GM19025 (cell line): ENCODE data around the gene TEX29.

Source experiments
- ATAC-seq: cut with Tn5 transposase; IDR thresholded peaks from one replicate; pipeline ENCODE4 v1.9.1; 2021; ENCODE audit warnings: mild to moderate bottlenecking, low read depth, moderate library complexity; ENCODE audit not compliant: unreplicated experiment

Gene TEX29

GRCh38 chr13:111389621-111390521, 69.4 kb downstream of the TEX29 start:
- ATAC-seq = no peak

GRCh38 chr13:111390522-111391270, 70.3 kb downstream of the TEX29 start:
- ATAC-seq = no peak

GRCh38 chr13:111392486-111392885, 72.0 kb downstream of the TEX29 start:
- no peak for ATAC-seq

GRCh38 chr13:111393221-111393790, 72.9 kb downstream of the TEX29 start:
- no peak for ATAC-seq
